HG02870 (cell line): ENCODE results near the gene ROBO1.

ENCODE experiments used
- ATAC-seq: cut with Tn5 transposase; IDR thresholded peaks from one replicate; pipeline ENCODE4 v1.9.1; 2021; ENCODE audit warnings: mild to moderate bottlenecking, moderate library complexity; ENCODE audit not compliant: unreplicated experiment

The ROBO1 gene

GRCh38 chr3:79477242-79477641, 290.6 kb downstream of the ROBO1 start:
- no peak for ATAC-seq

- no peak for ATAC-seq
These were observed 293.8 kb downstream of the ROBO1 start for GRCh38 chr3:79473993-79474392.

- no peak for ATAC-seq
These were observed 300.1 kb downstream of the ROBO1 start for GRCh38 chr3:79467721-79468120.

GRCh38 chr3:79461129-79461792, 306.5 kb downstream of the ROBO1 start:
- no peak for ATAC-seq

- ATAC-seq, result no peak
These were observed 314.2 kb downstream of the ROBO1 start for GRCh38 chr3:79453600-79453999.

GRCh38 chr3:79436387-79436786, 331.4 kb downstream of the ROBO1 start:
- no peak for ATAC-seq

GRCh38 chr3:79427081-79427480, 340.7 kb downstream of the ROBO1 start:
- no peak for ATAC-seq

GRCh38 chr3:79424811-79425210, 343.0 kb downstream of the ROBO1 start:
- no peak for ATAC-seq

- no peak for ATAC-seq
These were observed 344.4 kb downstream of the ROBO1 start for GRCh38 chr3:79423417-79423816.

GRCh38 chr3:79421273-79421672, 346.5 kb downstream of the ROBO1 start:
- ATAC-seq, result no peak

GRCh38 chr3:79418855-79419621, 348.8 kb downstream of the ROBO1 start:
- no peak for ATAC-seq

GRCh38 chr3:79415356-79415755, 352.4 kb downstream of the ROBO1 start:
- no peak for ATAC-seq

GRCh38 chr3:79414806-79415205, 353.0 kb downstream of the ROBO1 start:
- ATAC-seq, result no peak

- ATAC-seq, result no peak
These were observed 353.8 kb downstream of the ROBO1 start for GRCh38 chr3:79414035-79414434.

GRCh38 chr3:79412537-79412936, 355.3 kb downstream of the ROBO1 start:
- no peak for ATAC-seq

- ATAC-seq, result no peak
These were observed 357.2 kb downstream of the ROBO1 start for GRCh38 chr3:79410617-79411016.

GRCh38 chr3:79410136-79410535, 357.7 kb downstream of the ROBO1 start:
- ATAC-seq, result no peak

GRCh38 chr3:79406175-79406574, 361.6 kb downstream of the ROBO1 start:
- ATAC-seq, result no peak

GRCh38 chr3:79405183-79405582, 362.6 kb downstream of the ROBO1 start:
- ATAC-seq, result no peak

- no peak for ATAC-seq
These were observed 371.2 kb downstream of the ROBO1 start for GRCh38 chr3:79396595-79396994.

- ATAC-seq, result no peak
These were observed 375.3 kb downstream of the ROBO1 start for GRCh38 chr3:79392479-79392878.

GRCh38 chr3:79390352-79390751, 377.4 kb downstream of the ROBO1 start:
- no peak for ATAC-seq

GRCh38 chr3:79385211-79385610, 382.6 kb downstream of the ROBO1 start:
- ATAC-seq, result no peak
